ENCODE results near the gene CD82.

GRCh38 chr11:44517541-44517940, 47.9 kb upstream of the CD82 start:
- TF ChIP-seq CTCF (IDR thresholded peaks at IDR 0.05) (no peak), POLR2AphosphoS5 (IDR thresholded peaks at IDR 0.05; ENCODE audit: insufficient read depth in 1 of 2, low read depth in 1 of 2) (no peak), POLR2A (IDR thresholded peaks at IDR 0.05) (no peak)
